Prostate gland (tissue), 2 donors: ENCODE results near the gene WDFY1.

Source experiments
- POLR2AphosphoS5 ChIP-seq: sonication (generic); formaldehyde crosslinking; IDR thresholded peaks from one replicate; pipeline ENCODE4 v1.6.1; 2017; ENCODE audit warnings: antibody characterized with exemption
- TF ChIP-seq, protein P1 (sequence below), 4 experiments: fragments of 200-600 bp in 2 of 4; fragments of 450-650 bp in 2 of 4; sonication (generic) in 2 of 4; IDR thresholded peaks; 1 replicate in 3 of 4; 2 replicates in 1 of 4; pipeline ENCODE4 v1.5.1; 2016 to 2019; ENCODE audit warnings: antibody characterized with exemption in 4 of 4, mild to moderate bottlenecking in 2 of 4, moderate library complexity in 2 of 4

DNA sequence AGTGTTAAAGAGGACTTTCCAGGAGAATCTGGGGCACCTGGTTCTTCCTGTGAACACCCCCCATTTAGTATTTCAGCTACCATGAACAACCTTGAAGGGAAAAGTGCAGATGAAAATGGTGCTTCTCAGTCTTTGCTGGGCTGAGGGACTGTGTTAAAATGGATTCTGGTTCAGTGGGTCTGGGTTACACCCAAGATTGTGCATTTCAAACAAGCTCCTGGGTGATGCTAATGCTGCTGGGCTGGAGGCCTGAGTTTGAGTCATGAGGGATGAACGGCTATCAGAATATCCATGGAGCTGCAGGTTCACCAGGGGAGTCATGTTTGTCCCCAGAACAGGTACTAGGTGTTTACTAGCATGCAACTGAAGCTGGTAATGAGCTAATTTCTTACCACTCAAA lies 36.1 kb upstream of the WDFY1 start:
- no peak for TF ChIP-seq POLR2AphosphoS5
- TF ChIP-seq, protein P1, sequence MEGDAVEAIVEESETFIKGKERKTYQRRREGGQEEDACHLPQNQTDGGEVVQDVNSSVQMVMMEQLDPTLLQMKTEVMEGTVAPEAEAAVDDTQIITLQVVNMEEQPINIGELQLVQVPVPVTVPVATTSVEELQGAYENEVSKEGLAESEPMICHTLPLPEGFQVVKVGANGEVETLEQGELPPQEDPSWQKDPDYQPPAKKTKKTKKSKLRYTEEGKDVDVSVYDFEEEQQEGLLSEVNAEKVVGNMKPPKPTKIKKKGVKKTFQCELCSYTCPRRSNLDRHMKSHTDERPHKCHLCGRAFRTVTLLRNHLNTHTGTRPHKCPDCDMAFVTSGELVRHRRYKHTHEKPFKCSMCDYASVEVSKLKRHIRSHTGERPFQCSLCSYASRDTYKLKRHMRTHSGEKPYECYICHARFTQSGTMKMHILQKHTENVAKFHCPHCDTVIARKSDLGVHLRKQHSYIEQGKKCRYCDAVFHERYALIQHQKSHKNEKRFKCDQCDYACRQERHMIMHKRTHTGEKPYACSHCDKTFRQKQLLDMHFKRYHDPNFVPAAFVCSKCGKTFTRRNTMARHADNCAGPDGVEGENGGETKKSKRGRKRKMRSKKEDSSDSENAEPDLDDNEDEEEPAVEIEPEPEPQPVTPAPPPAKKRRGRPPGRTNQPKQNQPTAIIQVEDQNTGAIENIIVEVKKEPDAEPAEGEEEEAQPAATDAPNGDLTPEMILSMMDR (IDR thresholded peaks at IDR 0.05), result no peak
